ENCODE measurements around the gene UBL4B. TPM values are rescaled to one million over a fixed set of nuclear protein-coding genes. Genes with fewer than 3 reads are reported as not detected.

UBL4B gene
- total and polyA plus RNA-seq, 2 experiments from 2014 or later: not detected

- Histone ChIP-seq H3K36me3 (ENCODE audit: insufficient read depth) (no peaks in the 10 kb centered on the region), H3K9me2 (ENCODE audit: insufficient read depth) (no peaks in the 10 kb centered on the region), H3K4me3 (no peak overlapping the region), H3K79me2 (replicated peaks; ENCODE audit: insufficient read depth) (no peaks in the 10 kb centered on the region), H3K4me1 (ENCODE audit: insufficient read depth) (peaks cover 8% of the 10 kb centered on the region; the same call in 1 of the 2 replicates), H3F3A (replicated peaks; ENCODE audit: low read depth) (no peaks in the 10 kb centered on the region), H4K20me1 (replicated peaks; ENCODE audit: insufficient read depth) (peaks cover 13% of the 10 kb centered on the region; the same call in 1 of the 2 replicates), H2AFZ (no peak overlapping the region), H3K27me3 (ENCODE audit: insufficient read depth) (peaks cover 97% of the 10 kb centered on the region), H3K27ac (ENCODE audit: low read depth) (no peak overlapping the region), H3K4me2 (no peak overlapping the region)
- Mint-ChIP-seq H3K27ac (no peak overlapping the region), H3K4me3 (no peak overlapping the region), H3K27me3 (ENCODE audit: insufficient read depth, low read depth, poor library complexity) (peaks cover 38% of the 10 kb centered on the region), H3K4me1 (peaks cover 9% of the 10 kb centered on the region; the same call in 2 of the 3 replicates), H3K9me3 (no peaks in the 10 kb centered on the region; the same call in 2 of the 3 replicates), H3K36me3 (ENCODE audit: low read depth) (no peaks in the 10 kb centered on the region; the same call in 2 of the 3 replicates)
- no peak for ATAC-seq
- DNase-seq (ENCODE audit: low spot score): peak; percentile 56
- TF ChIP-seq JUNB (IDR thresholded peaks at IDR 0.05; ENCODE audit: unreplicated experiment) (no peak), ZNF462 (CRISPR knock-in tag; IDR thresholded peaks at IDR 0.05) (no peak), CTCF (conservative IDR thresholded peaks at IDR 0.05; ENCODE audit: low read depth in 2 of 2) (peak; percentile 65 to 72)
Measured at GRCh38 chr1:110148961-110149360, 36.7 kb downstream of the UBL4B start.
